Peyer's patch (tissue), 4 donors: ENCODE measurements around the gene CPXM2.

Source experiments
- CTCF ChIP-seq, 6 experiments: fragments of 450-650 bp in 4 of 6; fragments of 200-600 bp in 2 of 6; sonication (generic) in 1 of 6; IDR thresholded peaks; one replicate each; pipeline ENCODE4 v1.5.1; 2017 to 2019; ENCODE audit warnings: antibody characterized with exemption in 6 of 6, mild to moderate bottlenecking in 3 of 6, moderate library complexity in 1 of 6
- POLR2A ChIP-seq, 2 donors: fragments of 450-650 bp; IDR thresholded peaks; one replicate each; pipeline ENCODE4 v1.5.1; 2017; ENCODE audit warnings: antibody characterized with exemption in 2 of 2, mild to moderate bottlenecking in 2 of 2, moderate library complexity in 2 of 2

GRCh38 chr10:123928427-123928826 lies 36.8 kb upstream of the CPXM2 start:
- TF ChIP-seq CTCF (IDR thresholded peaks at IDR 0.05) (no peak), POLR2A (IDR thresholded peaks at IDR 0.05) (no peak)
